Skin of body (tissue), 2 donors: ENCODE measurements around the gene TMEM54. TPM values are rescaled to one million over a fixed set of nuclear protein-coding genes. Genes with fewer than 3 reads are reported as not detected.

Source experiments
- DNase-seq: peaks from one replicate; lab custom pipeline; 2025; lab: John Stamatoyannopoulos, UW
- total RNA-seq: library from RNA; depleted of rRNA; stranded (reverse); fragments of >200 nt; gene quantifications from one replicate; pipeline ENCODE4 v1.2.3, GENCODE V29; 2014

TMEM54 gene
- total RNA-seq, 1 donor from 2014 or later, result 18.3 TPM

- no peak for DNase-seq
Measured at GRCh38 chr1:32864375-32865019, 36.7 kb downstream of the TMEM54 start.

DNA sequence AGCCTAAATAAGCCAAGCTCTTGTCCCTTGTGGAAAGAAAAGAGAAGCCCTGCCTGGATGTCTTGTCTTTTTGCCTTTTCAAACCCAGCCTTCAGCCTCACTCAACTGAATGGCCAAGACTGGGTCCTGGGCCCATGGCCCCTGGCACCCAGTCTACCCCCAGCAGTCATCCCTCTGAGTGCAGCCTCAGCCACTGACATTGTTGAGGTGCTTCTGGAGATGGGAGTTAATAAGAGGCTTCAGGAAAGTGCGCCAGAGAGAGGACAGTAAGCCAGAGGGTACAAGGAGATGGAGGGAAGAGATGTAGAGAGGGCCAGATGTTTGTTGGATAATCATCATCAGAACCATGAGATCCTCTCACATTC, 37.3 kb downstream of the TMEM54 start:
- no peak for DNase-seq

- no peak for DNase-seq
Measured at GRCh38 chr1:32863218-32863880, 37.8 kb downstream of the TMEM54 start.

- no peak for DNase-seq
Measured at GRCh38 chr1:32861904-32862695, 39.1 kb downstream of the TMEM54 start.

DNA sequence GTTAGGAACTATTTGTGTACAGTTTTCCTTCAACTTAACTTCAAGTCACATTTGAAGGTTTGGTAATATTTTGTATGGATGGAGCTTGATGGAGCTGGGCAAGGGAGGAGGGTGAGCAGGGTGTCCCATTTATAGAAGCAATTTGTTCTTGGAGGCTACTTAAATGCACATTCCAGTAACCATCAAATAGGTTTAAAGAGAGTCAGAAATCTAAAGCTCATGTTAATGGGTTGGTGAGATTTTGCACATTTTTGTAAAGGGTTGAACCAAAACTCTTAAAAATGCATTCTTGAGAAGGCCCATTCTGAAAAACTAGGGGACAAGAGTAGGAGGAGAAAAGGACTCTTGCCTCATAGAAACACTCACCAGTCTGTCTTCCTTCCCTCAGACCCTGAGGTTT, 40.6 kb downstream of the TMEM54 start:
- no peak for DNase-seq

DNA sequence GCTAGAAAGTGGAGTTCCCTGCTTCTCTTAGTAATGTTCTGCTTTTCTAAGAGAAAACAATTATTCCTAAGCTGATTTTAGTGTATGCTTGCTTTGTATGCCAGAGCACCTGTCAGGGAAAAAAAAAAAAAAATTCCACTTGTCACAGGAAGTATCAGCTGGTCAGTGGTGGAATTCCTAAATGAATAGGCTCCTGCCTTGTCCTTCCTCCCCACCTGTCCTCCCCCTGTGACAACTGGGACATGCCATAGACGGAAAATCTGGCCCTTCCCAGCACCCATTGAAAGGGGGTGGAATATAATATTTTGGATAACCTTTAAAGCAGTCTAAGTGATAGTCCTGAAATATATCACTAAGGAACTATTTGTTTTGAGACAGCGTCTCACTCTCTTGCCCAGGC, 41.3 kb downstream of the TMEM54 start:
- no peak for DNase-seq

DNA sequence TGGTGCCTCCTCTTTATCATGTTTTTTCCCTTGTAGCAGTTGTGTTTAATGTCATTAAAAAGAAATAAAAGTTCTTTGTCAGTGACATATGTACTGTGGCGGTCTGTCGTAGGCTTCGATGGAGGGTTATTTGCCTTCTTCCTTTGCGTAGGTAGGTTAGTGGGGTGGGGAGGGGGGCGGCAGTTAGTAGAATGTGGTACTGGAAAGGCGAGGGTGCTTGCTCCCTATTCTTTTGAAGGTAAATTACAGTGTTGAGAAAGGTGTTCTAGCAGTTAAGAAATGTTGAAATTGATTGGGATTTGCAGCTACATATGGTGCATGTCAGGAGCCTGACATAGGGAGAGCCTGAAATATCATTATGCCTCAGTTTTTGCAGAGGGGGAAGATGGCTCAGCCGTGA, 42.4 kb downstream of the TMEM54 start:
- no peak for DNase-seq

DNA sequence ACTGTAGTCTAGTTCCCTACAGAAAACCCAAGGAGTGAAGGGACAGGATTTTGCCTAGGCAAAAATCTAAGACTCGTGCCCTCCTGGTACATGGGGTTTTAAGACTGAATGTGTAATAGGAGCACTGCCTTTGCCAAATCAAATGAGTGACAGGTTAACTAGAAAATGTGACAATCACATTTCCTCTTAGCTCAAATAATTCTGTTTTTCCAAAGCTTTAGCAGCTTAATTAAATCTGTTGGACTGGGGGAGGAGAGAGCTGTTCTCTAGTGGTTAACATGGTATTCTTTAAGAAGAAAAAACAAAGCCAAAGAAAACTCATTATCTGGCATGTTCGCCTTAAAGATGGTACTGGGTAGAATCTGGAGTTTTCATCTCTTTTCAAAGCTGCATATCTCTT, 43.1 kb downstream of the TMEM54 start:
- no peak for DNase-seq

DNA sequence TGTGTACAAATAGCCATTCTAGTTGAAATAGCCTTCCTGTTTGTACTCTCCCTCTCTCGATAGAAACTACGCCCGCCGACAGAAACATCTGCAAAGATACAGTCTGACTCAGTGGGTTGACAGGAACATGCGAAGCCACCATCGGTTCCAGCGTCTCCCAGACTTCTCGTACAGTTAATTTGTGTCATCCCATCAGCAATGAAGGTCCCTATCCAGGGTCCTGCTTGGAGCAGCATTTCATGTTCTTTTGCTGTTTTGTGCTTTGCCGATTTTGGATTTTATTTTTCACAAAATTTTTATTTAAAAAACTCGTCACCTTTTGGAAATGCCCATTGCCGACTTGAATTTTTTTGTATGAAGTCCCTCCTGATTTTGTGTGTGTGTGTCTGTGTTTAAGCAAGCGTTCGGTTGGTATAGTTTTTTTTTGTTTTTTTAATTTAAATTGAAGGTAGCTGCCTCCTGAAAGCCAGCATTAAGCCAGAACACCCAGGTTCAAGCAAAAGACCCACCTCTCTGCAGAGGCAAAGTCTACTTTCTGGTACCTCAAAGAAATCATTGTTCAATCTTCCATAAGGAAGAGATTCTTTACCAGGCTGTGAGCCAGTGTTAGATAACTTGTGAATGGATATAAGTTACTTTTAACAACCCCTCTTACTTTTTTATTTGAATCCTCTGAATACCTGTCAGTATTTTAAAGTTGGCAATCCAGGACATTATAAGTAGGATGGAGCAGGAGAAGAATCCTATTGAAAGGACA, 45.1 kb downstream of the TMEM54 start:
- no peak for DNase-seq

DNA sequence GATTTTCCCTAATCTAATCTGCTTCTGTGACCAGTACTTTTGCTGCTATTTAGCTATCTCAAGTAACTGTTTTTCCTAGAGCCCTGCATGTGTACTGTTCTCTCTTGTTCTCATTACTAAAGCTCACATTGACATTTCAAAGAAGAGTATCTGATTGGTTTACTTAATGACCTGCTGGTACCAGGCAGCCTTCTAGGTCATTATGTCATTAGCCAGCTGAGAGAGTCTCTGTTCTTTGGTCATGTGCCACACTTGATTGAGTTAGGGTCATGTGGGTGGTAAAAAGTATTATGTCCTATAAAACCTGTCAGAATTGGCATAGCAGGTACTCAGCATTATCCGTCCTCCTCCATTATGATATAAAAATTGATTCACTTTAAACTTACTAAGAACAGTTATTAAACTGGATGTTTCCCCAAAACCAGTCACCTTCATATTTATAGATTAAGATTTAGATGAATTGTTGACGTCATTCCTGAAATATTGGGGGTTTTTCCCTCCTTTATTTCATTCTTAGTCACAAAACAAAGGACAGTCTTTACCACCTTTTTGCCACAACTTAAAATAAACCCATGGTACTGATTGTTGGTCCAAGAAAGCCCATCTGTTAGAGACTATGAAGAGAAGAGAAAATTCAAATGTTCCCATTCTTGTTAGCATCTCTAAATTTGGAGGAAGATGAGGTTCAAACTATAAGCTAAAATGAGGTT, 52.7 kb downstream of the TMEM54 start:
- no peak for DNase-seq

Other genes starting within 250 kb of the TMEM54 start
- 9.3 TPM for gene SYNC, start 198.6 kb downstream of the TMEM54 start, total RNA-seq
- gene YARS1, start 84.0 kb downstream of the TMEM54 start, total RNA-seq, result 45.4 TPM
- gene S100PBP, start 83.7 kb downstream of the TMEM54 start, total RNA-seq, result 29.7 TPM
- 25.4 TPM for gene FNDC5, start 30.5 kb downstream of the TMEM54 start, total RNA-seq
- gene HPCA, start 14.9 kb downstream of the TMEM54 start, total RNA-seq, result not detected
- gene RNF19B, start 63.4 kb upstream of the TMEM54 start, total RNA-seq, result 9.7 TPM
- 65.9 TPM for gene AK2, start 135.5 kb upstream of the TMEM54 start, total RNA-seq
- 10.4 TPM for gene AZIN2, start 179.8 kb upstream of the TMEM54 start, total RNA-seq